Measurements from ENCODE around the gene SIRT4.
"Not testable (repeated sequence)": the region's sequence is repeated elsewhere in the genome, so short reads cannot be mapped to it uniquely, and the experiment has no call there.

Gene SIRT4, protein sequence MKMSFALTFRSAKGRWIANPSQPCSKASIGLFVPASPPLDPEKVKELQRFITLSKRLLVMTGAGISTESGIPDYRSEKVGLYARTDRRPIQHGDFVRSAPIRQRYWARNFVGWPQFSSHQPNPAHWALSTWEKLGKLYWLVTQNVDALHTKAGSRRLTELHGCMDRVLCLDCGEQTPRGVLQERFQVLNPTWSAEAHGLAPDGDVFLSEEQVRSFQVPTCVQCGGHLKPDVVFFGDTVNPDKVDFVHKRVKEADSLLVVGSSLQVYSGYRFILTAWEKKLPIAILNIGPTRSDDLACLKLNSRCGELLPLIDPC

DNA sequence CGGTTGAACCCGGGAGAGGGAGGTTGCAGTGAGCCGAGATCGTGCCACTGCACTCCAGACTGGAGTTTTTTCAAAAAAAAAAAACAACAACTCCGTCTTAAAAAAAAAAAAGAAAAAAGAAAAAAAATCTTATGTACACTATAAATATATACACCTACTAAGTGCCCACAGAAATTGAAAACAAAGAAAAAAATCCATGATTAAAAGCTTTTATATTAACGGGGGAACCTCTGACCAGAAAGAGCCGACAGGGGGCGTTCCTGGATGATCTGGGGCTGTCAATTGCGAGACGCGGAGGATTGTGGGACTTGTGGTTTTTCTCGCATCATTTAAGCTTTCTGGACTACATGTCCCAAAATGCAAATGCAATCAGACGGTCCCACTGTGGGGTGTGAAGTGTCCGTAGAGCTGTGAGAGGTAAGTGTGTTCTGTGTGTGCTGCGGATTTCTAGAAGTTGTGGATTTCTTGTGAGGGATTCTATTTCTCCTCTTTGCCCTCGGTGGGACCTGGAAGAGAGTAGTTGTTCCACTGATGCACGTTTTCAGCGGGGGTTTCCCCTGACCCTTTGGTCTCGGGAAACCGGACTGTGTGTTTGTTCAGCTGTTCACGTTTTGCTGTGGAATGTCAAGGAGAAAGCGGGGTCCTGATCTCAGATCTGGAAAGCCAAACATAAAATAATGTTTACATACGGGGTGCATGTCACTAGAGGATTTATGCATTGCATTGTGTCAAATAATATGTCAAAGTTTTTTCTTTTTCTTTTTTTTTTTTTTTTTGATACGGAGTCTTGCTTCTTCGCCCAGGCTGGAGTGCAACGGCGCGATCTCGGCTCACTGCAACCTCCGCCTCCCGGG lies at the start of gene SIRT4:
TSS of gene SIRT4 (plus strand) at position 360 of the 854 bp plus-strand sequence. CDS start 1,241 bp downstream, outside the sequence.
- DNase-seq = peak; percentile 87 to 88

DNA sequence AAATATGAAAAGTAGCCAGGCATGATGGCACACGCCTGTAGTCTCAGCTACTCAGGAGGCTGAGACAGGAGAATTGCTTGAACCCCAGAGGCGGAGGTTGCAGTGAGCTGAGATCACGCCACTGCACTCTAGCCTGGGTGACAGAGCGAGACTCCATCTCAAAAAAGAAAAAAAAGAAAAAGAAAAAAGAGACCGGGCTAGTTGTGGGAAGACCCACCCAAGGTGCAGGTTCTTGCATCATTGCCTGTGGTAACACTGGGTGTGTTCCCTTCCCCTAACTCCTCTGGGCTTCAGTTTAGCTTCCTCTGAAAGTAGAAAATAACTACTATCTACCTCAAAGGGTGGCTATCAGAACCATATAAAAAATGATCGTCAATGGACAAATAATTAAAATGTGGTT lies 48.8 kb upstream of the SIRT4 start:
- not testable (repeated sequence) for DNase-seq

DNA sequence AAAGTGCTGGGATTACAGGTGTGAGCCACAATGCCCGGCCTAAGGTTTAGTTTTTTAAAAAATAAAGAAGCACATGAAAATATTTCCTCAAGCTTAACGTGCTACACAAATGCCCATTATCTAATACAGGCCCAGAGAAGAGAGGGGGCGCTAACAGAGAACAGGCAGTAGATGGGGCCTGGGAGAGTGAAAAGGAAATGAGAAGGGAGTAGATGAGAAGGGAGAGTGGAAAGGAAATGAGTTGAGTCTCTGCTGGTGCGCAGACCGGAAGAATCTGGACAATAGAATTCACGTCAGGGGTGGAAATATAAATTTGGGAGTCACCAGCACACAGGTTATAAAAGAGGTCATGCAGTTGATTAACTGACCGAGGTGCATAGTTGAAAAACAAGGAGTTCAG lies 47.3 kb upstream of the SIRT4 start:
- no peak for DNase-seq

DNA sequence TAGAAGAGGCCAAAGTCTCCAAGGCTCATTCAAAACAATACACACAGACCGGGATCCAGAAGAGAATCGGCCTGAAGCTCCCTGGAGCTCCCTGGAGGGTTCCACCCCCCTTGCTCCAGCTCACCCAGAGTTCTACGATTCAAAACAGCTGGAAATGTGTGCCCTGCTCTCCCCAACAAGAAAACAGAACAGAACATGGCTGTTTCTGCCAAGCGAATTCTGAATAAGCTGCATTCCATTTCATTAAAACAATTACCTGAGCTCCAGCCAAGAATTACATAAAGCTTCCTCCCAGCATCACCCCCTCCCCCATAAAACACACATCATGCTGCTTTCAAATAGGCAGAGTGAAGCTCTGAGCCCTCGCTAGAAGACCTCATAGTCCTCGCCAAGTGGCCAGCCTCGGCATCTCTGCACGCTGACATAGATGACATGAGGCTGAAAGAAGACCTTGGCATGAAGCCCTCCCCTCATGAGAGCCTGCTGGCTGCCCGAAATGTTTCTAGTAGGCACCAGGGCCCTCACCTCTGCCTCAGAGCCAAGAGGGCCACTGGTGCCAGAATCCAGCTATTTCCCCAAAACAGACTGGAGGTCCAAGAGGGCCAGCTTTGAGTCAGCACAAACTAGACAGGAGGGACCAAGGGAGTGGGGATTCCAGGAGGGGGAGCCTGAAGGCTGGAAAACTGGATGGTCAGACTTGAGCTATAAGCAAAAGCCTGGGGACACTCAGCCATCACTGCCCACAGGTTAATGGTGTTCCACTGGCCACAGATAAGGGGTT lies 44.9 kb upstream of the SIRT4 start:
- no peak for DNase-seq

DNA sequence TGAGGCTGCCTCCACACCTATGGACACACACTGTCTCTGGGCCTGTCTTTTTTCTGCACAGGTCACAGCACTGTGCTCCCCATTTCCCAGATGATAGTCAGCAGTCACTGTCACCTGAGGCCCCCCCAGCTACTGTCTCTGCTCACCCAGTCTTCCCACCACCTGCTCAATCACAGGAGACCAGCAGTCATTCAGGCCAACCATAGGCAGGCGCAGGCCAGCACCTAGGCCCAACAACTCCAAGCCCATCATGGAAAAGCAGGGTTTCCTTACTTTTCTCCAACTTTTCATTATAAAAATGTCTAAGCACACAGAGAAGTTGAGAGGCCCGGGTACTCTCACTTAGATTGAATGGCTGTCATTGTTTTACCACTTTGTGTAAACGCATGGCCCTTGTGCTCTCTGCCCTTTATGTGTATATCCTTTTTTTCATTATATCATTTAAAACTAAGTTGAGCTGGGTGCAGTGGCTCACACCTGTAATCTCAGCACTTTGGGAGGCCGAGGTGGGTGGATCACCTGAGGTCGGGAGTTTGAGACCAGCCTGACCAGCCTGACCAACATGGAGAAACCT lies 43.7 kb upstream of the SIRT4 start:
- no peak for DNase-seq

DNA sequence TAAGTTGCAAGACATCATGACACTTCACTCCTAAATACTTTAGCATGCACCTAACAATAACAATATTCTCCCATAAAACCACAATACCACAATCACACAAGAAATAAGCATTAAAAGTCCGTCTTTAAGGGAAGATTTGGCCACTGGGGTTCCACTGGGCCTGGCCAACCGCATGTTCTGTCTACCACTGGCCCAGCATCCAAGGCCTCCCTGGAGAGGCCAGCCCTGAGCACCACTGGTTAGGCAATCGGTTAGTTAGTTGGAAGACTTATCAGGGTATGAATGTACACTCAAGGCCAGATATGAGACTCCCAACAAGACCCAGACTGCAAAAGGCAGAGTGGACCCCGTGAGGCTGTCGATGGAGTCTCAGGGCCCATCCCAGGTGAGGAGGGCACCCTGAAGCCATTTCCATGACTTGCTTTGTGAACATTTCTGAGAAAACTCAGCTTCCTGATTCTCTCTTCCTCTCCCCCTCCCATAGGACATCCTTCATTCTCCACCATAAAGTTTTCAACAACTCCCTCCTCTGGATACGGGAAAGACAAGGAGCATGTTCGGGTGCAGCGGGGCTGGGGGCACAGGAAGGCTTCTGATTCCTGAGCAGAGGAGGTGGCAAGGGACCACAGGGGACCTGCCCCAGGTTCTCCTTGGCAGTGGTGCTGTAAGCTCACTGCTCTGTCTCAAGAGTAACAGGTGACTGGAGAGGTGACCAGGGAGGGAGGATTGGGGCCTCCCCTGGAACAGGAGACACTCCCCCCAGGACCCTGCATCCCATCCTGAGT lies 42.5 kb upstream of the SIRT4 start:
- DNase-seq = no peak

DNA sequence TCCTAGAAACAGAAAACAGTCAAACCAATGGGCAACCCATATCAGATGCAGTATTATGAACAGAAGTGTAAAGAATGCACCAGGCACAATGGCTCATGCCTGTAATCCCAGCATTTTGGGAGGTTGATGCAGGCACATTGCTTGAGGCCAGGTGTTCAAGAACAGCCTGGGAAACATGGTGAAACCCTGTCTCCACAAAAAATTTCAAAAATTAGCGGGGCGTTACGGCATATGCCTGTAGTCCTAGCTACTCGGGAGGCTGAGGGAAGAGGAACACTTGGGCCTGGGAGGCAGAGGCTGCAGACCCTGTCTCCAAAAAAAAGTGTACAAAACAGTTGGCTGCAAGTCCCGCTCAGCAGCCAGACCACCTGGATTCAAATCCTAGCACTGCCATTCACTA lies 41.5 kb upstream of the SIRT4 start:
- no peak for DNase-seq

DNA sequence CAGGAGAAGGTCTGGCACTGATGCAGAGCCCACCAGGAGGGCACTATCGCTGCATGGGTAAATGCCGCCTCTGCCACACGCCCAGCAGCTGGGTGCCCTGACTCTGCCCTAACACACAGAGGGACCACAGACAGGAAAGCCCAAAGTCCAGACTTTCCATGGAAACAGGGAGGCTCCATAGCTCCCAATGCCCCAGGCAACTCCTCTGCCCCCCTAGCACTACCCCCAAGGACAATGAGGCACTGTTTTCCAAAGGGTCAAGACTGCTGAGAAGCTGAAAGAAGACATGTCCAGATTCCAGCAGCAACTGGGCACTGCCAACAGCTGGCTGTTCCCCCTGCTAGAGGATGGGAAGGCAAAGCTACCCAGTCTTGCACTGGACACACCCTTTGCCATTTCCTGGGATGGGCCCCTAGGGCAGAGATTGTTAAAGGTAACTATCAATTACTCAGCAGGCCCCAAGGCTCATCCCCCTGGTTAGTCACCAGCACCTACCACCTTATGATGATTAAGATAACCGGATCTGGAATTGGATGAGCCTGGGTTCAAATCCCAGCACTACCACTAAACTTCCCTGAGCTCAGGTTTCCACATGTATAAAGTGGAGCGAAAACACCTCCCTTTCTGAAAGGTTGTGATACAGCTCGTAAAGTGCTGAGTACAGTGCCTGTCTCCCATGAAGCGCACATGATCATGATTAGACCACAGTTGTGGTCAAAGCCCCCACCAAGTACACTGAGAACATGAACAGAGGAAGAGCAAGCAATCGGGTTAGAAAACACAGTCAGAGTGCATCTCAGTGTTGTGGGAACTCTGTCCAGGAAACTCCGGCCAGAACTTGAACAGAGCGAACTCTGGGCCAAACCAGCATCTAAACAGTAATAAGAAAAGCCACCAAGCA lies 39.9 kb upstream of the SIRT4 start:
- no peak for DNase-seq

DNA sequence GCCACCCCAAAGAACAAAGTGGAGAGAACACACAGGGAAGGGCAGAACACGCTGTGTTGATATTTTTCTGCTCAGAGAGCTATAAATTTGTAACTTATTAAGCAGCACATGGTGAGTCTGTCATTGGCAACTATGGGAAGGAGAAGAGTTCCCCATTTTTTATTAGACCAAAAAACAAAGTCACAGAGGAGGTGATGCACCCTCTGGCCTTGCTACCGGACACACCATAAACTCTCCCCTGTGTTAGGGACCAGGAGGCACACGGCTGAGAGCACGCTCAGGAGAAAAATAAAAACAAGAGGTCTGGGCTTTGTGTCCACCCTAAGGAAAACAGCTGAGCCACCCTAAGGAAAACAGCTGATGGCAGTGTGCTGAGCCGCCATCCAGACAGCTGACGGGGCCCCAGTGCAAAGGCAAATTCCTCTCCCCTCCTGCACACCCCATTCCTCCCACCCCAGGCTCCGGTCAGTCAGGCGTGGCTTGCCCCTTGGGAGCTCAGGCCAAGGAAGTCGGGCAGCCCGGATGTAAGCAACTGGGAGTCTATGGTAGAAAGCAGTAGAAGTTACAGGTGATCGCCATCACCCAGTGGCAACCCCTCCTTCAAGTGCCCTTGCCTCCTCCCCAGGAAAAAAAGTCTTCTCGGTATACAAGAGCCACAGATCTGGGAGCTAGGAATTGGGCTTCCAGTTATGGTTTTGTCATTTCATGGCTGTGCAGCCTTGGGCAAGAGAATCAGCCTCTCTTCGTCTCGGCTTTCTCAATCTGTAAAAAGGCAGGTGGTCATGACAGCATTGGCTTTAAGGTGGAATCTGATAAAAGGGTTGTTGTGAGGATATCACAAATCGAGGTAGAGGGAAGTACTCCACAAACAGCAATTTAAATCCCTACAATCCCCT lies 39.0 kb upstream of the SIRT4 start:
- no peak for DNase-seq

DNA sequence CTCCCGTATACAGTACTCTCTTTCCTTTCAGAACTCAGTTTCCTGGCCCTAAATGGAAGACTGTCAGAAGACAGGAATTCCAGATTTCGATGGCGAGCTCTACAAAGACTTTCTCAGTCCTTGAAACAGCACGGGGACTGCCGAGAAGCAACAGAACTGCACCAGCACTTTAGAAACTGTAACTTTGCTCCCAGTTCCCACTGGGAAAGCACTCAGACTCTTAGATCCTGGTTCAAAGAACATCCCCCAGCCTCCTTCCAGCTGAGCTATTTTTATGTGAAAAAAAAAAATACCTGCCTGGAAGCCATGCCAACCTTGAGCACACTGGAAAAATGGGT lies 38.4 kb upstream of the SIRT4 start:
- DNase-seq = no peak

DNA sequence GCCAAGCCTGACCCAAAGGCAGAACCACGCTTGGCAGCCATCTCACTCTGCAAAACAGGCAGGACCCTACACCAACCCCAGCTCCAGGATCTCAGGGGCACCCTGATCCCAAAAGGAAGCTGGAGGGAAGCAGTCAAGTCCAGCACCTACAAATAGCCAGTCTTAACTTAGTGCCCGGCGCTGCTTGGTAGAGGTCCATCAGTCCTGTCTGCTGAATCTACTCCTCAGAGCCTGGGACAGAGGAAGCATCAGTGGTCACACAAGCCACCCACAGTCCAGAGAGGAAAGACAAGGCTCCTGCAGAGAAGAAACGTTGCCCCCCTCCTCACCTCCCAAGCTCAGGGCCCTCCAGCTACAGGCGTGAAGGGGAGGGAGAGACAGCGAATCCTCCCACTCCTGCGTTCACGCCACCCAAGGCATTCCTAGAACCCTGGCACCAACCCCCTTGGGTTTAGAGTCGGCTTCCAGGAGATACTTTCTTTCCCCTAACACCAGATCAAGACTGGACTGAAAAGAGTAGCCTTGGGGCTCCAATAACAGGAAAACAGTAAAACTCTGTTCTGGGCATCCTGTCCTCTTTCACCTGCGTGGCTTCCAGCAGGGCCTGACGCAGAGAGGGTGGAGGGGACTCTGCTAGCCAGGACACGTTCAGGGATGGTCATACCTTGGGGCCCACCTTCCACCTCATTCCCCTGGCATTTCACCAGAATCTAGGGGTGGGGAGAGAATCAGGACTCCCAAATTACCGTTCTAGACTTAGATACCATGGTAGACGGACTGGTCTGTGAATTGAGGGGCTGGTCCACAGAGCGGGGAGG lies 37.8 kb upstream of the SIRT4 start:
- no peak for DNase-seq

DNA sequence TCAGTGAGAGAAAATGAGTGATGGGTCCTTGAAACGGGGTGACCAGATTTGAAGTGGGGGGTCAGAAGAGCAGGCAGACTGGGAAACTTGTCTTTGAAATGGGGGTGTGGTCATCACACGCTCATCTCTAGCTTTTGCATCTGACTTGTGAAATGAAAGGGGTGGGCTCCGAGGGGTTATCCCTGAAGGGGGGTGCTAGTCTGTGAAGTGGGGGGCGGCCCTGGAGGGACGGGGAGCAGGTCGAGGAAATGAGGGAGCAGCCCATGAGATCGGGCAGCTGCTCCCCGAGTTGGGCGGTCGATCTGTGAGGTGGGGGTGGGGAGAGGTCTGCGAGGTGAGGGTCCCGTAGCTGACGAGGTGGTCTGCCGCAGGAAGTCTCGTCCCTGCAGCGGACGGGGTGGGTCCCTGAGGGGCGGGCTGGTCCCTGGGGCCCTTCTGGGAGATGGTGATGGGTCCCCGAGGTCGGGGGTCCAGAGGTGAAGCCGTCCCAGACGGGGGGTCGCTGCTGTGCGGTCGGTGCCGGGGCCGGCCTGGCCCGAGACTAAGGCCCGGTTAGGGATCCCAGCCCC lies 37.1 kb upstream of the SIRT4 start:
- DNase-seq = no peak

DNA sequence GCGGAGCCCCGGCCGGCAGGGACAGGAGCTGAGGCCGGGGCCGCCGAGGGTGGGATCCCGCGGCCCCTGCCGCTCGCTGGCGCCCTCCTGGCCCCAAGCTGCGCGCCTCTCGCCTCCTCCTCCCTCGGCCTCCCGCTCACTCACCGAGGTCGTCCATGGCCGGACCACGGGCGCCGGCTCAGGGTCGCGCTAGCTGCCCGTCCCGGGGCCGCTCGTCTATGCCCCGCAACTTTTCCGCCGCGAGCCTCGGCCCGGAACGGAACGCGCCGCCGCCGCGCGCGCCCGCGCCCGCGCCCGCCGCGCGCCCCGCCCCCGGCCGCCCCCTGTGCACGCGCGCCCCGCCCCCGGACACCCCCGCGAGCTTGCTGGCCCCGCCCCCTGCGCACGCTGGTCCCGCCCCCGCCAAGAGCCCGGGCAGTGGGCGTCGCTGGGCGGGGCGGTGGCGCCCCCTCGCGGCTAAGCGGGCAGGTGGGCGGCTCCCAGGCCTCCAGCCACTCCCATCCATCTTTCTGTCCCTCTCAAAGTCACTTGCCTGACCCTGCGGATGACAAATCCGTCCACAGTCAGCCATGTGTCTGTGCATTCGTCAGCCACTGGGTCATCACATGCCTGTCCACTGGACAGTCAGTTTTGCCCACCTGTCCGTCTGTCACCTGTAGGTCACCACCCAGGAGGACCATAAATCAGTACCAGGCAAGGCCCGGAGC lies 36.5 kb upstream of the SIRT4 start, which contains the start of gene PXN:
TSS of gene PXN (minus strand) at position 258 of the 707 bp plus-strand sequence. CDS start at position 157, 101 bp downstream.
- DNase-seq = peak; percentile 86

DNA sequence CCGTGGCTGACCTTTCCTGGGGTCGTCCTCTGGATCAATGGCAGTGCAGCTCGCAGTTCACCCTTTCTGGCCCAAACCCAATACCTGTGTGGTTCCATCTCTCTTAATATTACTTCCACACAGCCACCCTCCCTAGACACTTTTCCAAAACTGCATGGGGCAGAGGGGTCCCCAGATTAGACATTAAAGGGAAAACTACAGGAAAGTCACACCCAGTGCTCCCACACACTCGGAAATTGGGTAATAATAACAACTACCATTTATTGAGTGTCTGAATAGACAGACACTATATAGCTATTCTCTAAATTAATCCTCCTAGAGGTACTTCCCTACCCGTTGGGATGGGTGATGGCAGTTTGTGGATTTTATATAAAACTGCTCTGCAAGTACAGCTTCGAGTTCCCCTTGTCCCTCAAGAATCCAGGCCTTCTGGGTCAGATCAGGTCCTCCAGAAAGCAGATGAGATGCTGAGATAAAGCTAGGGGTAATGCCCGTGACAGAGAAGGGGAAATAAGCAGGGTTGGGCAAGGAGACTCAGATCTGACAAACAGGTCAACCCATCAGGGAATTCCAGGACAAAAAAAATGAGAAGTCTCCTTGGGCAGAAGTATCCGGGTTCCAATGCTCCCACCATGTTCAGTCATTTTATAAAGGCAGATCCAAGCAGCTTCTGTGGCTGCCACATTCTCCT lies 35.8 kb upstream of the SIRT4 start:
- DNase-seq = no peak

DNA sequence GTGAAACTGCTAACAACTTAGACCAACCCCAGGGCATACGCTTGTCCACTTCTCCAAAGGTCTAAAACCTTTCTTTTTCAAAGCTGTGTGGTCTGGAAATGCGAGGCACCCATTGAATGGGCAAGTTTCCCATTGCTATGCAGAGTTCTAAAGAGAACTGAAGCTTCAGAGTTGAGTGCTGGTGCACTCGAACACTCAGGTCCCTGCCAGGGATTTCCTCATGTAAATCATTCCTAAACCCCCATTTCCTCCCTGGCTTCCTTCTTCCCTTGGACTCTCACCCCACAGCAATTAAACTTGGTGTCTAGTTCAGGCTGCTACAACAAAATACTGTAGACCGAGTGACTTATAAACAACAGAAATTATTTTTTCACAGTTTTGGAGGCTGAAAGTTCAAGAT lies 34.4 kb upstream of the SIRT4 start:
- no peak for DNase-seq

DNA sequence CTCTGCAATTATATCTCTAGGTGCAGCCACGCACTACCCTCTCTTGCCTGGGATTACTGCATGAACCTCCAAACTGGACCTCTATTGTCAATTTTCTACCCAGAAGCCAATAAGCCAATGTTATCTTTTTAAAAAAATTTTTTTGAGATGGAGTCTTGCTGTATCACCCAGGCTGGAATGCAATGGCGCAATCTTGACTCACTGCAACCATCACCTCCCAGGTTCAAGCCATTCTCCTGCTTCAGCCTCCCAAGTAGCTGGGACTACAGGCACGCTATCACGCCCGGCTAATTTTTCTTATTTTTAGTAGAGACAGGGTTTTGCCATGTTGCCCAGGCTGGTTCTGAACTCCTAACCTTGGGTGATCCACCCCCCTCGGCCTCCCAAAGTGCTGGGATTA lies 25.4 kb upstream of the SIRT4 start:
- no peak for DNase-seq

All from activated CD4-positive, alpha-beta T cell treated with anti-CD3 and anti-CD28 coated beads, Interleukin-2, amount 50 U/mL, for 4 hours (primary cell).